ENCODE results near the gene CTAGE9.

DNA sequence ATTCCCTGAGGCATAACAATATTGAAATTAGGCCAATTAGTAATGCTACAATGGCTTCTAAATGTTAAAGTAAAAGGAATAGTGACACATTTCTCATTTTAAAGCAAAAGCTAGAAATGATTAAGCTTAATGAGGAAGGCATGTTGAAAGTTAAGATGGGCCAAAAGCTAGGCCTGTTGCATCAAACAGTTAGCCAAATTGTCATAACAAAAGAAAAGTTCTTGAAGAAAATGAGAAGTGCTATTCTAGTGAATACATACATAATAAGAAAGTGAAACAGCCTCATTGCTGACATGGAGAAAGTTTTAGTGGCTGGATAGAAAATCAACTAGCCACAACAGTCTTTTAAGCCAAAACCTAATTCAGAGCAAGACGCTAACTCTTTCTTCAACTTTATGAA is 22.5 kb downstream of the CTAGE9 start:
- TF ChIP-seq, protein P1, sequence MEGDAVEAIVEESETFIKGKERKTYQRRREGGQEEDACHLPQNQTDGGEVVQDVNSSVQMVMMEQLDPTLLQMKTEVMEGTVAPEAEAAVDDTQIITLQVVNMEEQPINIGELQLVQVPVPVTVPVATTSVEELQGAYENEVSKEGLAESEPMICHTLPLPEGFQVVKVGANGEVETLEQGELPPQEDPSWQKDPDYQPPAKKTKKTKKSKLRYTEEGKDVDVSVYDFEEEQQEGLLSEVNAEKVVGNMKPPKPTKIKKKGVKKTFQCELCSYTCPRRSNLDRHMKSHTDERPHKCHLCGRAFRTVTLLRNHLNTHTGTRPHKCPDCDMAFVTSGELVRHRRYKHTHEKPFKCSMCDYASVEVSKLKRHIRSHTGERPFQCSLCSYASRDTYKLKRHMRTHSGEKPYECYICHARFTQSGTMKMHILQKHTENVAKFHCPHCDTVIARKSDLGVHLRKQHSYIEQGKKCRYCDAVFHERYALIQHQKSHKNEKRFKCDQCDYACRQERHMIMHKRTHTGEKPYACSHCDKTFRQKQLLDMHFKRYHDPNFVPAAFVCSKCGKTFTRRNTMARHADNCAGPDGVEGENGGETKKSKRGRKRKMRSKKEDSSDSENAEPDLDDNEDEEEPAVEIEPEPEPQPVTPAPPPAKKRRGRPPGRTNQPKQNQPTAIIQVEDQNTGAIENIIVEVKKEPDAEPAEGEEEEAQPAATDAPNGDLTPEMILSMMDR (IDR thresholded peaks at IDR 0.05), result no peak
- TF ChIP-seq, protein P2, sequence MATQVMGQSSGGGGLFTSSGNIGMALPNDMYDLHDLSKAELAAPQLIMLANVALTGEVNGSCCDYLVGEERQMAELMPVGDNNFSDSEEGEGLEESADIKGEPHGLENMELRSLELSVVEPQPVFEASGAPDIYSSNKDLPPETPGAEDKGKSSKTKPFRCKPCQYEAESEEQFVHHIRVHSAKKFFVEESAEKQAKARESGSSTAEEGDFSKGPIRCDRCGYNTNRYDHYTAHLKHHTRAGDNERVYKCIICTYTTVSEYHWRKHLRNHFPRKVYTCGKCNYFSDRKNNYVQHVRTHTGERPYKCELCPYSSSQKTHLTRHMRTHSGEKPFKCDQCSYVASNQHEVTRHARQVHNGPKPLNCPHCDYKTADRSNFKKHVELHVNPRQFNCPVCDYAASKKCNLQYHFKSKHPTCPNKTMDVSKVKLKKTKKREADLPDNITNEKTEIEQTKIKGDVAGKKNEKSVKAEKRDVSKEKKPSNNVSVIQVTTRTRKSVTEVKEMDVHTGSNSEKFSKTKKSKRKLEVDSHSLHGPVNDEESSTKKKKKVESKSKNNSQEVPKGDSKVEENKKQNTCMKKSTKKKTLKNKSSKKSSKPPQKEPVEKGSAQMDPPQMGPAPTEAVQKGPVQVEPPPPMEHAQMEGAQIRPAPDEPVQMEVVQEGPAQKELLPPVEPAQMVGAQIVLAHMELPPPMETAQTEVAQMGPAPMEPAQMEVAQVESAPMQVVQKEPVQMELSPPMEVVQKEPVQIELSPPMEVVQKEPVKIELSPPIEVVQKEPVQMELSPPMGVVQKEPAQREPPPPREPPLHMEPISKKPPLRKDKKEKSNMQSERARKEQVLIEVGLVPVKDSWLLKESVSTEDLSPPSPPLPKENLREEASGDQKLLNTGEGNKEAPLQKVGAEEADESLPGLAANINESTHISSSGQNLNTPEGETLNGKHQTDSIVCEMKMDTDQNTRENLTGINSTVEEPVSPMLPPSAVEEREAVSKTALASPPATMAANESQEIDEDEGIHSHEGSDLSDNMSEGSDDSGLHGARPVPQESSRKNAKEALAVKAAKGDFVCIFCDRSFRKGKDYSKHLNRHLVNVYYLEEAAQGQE (IDR thresholded peaks at IDR 0.05; ENCODE audit: insufficient read depth in 1 of 2, low read depth in 2 of 2, low read length in 1 of 2), result no peak
- TF ChIP-seq SIN3A (IDR thresholded peaks at IDR 0.05; ENCODE audit: borderline replicate concordance, insufficient read depth, low read depth, low read length), result no peak
- TF ChIP-seq TCF7L2 (IDR thresholded peaks at IDR 0.05; ENCODE audit: low read depth, low read length), result no peak
- no peak for TF ChIP-seq POLR2AphosphoS5 (IDR thresholded peaks at IDR 0.05; ENCODE audit: low read depth, low read length)
